Activated T-cell treated with anti-CD3 and anti-CD28 coated beads, Interleukin-2, amount 50 U/mL, for 1 hour (primary cell): ENCODE measurements around the gene LYPLAL1.
"Not testable (repeated sequence)": the region's sequence is repeated elsewhere in the genome, so short reads cannot be mapped to it uniquely, and the experiment has no call there.

Experiments
- DNase-seq: peaks from one replicate; pipeline ENCODE4 v3.0.0-alpha.2; 2020

Gene LYPLAL1

DNA sequence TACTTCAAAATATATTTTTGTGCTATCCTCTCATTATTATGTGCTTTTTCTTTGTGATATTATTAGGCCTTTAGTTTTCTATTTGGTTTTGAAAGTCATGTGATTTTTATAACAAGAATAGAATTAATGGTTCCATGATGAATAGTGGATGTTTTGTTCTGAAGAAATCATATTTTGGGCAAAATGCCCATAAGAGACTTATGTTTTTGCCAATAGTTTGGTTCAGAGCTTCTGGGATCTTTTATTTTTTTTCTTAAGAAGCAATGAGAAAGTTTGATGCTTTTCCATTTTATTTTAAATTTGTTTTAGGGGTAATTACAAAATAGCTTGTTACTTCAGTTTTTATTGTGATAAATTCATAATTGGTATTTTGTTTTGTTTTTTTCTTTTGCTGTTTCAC, 49.8 kb downstream of the LYPLAL1 start:
- no peak for DNase-seq

DNA sequence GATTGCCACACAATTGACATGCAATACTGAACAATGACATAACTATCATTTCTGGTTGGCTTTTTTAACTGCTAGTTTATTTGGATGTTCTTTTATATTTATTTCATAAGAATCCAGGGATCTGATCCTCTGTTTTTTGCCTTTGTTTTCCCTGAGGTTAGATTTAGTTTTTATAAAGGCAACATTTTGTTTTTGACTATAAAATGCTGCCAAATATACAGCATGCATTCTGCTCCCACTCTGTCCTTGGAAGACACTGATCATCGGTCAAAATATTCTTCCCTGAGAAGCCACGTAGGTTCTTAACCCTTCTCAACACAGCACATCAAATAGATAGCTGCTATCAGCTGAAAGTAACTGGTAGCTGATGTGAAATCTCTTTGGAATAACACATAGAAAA, 52.5 kb downstream of the LYPLAL1 start:
- DNase-seq, result no peak

DNA sequence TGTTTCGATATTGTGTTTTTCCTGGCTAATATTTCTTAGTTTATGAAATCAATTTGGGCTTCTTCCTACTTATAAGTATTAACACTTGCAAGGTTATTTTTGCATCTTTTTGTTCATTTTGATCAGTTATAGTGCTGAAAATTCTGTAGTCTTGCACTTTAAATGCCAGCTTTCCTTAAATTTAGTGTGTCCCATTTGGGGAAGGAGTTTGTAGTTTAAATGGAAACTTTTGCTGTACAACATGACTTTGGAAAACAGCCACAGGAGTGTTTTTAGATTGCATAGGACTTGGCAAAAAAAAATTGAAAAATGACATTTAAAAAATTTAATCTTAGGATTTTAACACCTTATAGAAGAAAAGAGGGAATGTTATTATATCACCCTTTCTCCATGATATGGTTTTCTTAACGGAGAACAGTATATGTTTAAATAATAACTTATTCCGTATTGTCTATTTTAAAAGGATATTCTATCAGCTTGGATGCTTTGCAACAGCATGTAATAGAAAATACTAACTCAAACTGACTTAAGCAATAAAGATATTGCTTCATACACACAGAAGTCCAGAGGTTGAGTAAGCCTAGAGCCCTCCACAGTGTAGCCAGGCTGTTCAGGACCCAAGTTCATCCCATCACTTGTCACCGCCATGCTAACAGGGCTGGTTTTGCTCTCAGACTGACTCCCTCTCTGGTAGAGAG, 53.8 kb downstream of the LYPLAL1 start:
- DNase-seq, result no peak

DNA sequence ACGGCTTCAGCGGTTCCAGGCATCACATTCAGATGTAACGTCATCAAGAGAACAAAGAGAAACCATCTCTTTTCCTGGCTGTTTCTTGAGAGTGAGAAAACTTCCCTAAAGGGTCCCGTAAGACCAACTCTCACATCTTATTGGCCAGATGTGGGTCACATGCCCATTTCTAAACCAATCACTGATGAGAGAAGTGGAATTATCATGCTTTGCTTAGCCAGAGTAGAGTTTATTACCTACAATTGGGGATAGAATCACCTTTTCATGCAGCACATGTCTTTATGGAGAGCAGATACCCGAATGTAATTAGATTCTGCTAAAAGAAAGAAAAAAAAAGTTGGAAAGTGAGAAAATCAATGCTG, 54.4 kb downstream of the LYPLAL1 start:
- no peak for DNase-seq

DNA sequence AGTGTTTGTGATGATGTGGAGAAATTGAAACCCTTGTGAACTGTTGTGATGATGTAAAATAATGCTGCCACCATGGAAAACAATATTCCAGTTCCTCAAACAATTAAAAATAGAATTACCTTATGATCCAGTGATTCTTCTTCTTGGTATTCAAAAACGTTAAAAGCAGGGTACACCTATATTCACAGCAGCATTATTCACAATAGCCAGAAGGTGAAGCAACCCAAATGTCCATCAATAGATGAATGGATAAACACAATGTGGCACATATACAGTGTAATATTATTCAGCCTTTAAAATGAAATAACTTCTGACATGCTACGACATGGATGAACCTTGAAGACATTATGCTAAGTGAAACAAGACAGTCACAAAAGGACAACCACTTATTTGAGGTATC, 59.2 kb downstream of the LYPLAL1 start:
- DNase-seq, result no peak

DNA sequence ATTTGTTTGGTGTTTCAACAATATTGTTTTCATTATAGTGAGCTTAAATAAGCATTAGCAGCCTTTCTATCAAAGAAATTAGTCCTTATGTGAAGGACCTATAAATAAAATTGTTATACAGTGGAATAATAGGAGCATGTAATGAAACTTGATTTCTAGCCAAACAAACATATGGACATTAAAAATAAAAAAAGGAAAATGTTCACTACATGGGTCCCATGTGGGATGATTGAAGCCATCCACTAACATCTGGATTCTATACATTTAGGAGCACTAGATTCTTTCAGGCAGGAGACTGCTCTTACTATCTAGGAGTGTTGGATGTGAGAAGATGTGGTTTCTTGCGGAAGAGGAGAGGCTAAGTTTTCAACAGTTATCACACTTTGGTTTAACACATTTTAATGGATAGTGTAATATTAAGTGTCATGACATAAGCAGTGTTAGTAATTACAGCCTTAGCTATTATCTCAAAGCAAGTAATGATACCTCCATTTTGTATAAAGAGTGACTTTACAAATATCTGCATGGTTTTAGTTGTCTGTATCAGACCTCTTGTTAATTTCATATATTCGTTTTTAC, 62.3 kb downstream of the LYPLAL1 start:
- no peak for DNase-seq

DNA sequence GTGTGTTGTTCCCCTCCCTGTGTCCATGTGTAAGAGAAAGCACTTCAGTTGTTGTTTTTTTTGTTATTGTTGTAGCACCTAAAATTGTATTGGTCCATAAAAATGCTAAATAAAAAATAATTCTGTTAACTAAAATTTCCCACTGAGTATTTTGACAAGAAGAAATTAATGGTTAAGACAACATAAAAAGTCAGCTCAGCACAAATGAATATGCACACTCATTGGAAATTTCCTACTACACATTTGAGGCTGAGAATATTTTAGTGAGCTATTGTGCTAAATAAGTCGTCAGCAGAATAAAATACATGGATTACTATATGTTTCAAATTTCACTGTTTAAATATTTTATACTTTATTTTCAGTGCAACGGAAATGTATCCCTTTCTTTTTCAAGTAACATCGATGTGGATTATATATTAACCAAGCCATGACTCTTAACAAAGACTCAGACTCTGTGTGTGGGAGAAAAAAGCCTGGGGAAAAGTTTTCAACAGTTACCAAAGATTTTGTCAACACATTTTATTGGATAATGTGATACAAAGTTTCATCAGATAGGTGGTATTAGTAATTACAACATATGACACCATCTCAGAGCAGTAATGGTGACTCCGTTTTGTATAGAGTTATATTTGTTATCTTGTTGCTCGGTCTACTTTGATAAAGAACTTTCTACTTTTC, 63.4 kb downstream of the LYPLAL1 start:
- no peak for DNase-seq

DNA sequence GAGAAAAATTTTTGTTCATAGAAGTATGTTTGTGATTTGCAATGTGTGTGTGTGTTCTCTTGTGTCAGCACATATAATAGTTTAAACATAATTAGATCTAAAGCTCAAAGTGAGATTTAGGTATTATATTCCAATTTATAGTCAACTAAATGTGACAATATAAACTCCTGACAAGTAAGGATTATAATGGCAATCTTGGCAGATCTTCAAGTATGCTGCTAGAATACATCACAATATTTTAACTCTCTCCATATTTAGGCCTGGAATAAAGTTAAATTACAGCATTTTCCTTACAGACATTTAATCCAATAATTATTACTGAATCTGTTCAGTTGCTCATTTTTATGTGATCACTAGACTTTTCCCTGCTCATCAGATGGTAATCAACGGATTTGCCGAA, 65.8 kb downstream of the LYPLAL1 start:
- no peak for DNase-seq

DNA sequence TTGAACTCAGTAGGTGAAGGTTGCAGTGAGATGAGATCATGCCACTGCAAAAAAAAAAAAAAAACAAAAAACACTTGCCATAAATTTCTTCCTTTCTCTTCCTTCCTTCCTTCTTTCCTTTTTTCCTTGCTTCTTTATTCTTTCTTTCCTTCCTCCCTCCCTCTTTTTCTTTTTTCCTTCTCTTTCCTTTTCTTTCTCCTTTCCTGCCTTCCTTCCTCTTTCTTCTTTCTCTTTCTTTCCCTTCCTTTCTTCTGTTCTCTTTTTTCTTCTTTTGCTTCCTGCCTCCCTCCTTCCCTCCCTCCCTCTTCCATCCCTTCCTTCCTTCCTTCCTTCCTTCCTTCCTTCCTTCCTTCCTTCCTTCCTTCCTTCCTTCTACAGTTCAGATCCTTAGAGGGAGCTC, 71.2 kb downstream of the LYPLAL1 start:
- no peak for DNase-seq

DNA sequence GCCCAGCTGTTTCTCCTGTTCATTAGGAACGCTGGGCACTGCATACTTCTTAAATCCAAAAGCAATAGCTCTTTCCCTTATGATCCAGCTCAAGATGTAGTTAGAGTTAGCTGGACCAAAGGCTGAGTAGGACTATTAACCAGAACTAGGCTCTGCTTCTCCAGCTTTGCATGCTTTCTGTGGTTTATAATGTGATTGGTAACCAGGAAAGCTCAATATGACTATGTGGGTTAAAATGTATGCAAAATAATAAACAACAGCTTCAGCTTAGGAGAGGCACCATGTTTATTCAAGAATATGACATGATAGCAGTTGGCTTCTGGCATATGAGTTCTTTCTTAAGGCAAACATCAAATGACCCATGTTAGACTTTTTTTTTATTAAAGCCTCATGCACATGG, 73.8 kb downstream of the LYPLAL1 start:
- no peak for DNase-seq

DNA sequence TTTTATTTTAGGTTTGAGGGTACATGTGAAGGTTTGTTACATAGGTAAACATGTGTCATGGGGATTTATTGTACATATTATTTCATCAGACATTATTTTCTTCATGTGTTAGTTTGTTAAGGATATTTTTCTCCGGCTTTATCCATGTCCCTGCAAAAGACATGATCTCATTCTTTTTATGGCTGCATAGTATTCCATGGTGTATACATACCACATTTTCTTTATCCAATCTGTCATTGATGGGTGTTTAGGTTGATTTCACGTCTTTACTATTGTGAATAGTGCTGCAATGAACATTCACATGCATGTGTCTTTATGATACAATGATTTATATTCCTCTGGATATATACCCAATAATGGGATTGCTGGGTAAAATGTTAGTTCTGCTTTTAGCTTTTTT, 76.8 kb downstream of the LYPLAL1 start:
- not testable (repeated sequence) for DNase-seq

DNA sequence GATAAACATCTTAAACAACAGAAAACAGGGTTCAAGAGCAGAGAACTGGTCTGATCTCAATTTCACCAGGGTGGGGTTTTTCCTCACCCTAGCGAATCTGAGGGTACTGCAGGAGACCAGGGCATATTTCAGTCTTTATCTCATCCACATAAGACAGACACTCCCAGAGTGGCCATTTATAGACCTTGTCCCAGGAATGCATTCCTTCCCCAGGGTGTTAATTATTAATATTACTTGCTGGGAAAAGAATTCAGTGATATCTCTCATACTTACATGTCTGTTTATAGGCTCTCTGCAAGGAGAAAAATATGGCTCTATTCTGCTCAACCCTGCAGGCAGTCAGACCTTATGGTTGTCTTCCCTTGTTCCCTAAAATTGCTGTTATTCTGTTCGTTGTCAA, 84.1 kb downstream of the LYPLAL1 start:
- no peak for DNase-seq

DNA sequence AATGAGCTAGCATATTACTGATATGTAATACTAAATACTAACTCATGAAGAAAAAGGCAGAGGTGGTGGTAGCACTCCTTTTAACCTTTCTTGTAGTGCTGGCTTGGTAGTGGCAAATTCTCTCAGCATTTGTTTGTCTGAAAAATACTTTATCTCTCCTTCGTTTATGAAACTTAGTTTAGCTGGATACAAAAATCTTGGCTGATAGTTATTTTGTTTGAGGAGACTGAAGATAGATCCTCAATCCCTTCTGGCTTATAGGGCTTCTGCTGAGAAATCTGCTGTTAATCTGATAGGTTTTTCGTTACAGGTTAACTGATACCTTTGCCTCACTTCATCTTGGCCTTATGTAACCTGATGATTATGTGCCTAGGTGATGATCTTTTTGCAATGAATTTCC, 87.8 kb downstream of the LYPLAL1 start:
- DNase-seq, result no peak
